ENCODE data around the gene NCOA3.
A peak's percentile ranks its signal among the peaks of the same experiment; 100 is the strongest.

NCOA3 gene

GRCh38 chr20:47535088-47535487, 33.4 kb downstream of the NCOA3 start:
- peak overlapping the region; percentile 21; the same call in 1 of the 2 replicates for H3K4me2 ChIP-seq (ENCODE audit: low read length)
- H3K27ac ChIP-seq (ENCODE audit: low read depth, low read length), result no peak overlapping the region
- peaks cover 42% of the 10 kb centered on the region for H4K20me1 ChIP-seq (ENCODE audit: control insufficient read depth, insufficient read depth, low read depth, low read length)
- TF ChIP-seq, protein P1, sequence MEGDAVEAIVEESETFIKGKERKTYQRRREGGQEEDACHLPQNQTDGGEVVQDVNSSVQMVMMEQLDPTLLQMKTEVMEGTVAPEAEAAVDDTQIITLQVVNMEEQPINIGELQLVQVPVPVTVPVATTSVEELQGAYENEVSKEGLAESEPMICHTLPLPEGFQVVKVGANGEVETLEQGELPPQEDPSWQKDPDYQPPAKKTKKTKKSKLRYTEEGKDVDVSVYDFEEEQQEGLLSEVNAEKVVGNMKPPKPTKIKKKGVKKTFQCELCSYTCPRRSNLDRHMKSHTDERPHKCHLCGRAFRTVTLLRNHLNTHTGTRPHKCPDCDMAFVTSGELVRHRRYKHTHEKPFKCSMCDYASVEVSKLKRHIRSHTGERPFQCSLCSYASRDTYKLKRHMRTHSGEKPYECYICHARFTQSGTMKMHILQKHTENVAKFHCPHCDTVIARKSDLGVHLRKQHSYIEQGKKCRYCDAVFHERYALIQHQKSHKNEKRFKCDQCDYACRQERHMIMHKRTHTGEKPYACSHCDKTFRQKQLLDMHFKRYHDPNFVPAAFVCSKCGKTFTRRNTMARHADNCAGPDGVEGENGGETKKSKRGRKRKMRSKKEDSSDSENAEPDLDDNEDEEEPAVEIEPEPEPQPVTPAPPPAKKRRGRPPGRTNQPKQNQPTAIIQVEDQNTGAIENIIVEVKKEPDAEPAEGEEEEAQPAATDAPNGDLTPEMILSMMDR (IDR thresholded peaks at IDR 0.05; ENCODE audit: low read depth, low read length, poor library complexity, severe bottlenecking), result peak; percentile 52
- no peak for TF ChIP-seq EZH2phosphoT487 (IDR thresholded peaks at IDR 0.05; ENCODE audit: borderline replicate concordance, low read length)
- no peaks in the 10 kb centered on the region for H3K27me3 ChIP-seq (ENCODE audit: control insufficient read depth, low read length)
- peaks cover 86% of the 10 kb centered on the region for H3K36me3 ChIP-seq (ENCODE audit: control insufficient read depth, low read length)
- peaks cover 47% of the 10 kb centered on the region for H3F3A ChIP-seq (ENCODE audit: control insufficient read depth, insufficient read depth)
- H3K9me3 ChIP-seq (ENCODE audit: control insufficient read depth, insufficient read depth, low read length), result no peaks in the 10 kb centered on the region
- no peaks in the 10 kb centered on the region for H3K9me2 ChIP-seq (replicated peaks; ENCODE audit: control insufficient read depth, low read length)
- no peak overlapping the region for H3K4me3 ChIP-seq (ENCODE audit: low read length)
- H3K79me2 ChIP-seq (ENCODE audit: control insufficient read depth, low read length), result peaks cover 100% of the 10 kb centered on the region
- H3K4me1 ChIP-seq (ENCODE audit: control insufficient read depth, low read length), result peaks cover 94% of the 10 kb centered on the region

- H3K36me3 ChIP-seq (ENCODE audit: control insufficient read depth, low read length), result peaks cover 84% of the 10 kb centered on the region
- peaks cover 51% of the 10 kb centered on the region for H3F3A ChIP-seq (ENCODE audit: control insufficient read depth, insufficient read depth)
- no peaks in the 10 kb centered on the region for H3K27me3 ChIP-seq (ENCODE audit: control insufficient read depth, low read length)
- H3K9me3 ChIP-seq (ENCODE audit: control insufficient read depth, insufficient read depth, low read length), result no peaks in the 10 kb centered on the region
- H3K4me3 ChIP-seq (ENCODE audit: low read length), result no peak overlapping the region
- H3K4me1 ChIP-seq (ENCODE audit: control insufficient read depth, low read length), result peaks cover 96% of the 10 kb centered on the region
- no peaks in the 10 kb centered on the region for H3K9me2 ChIP-seq (replicated peaks; ENCODE audit: control insufficient read depth, low read length)
- TF ChIP-seq, protein P1 (IDR thresholded peaks at IDR 0.05; ENCODE audit: low read depth, low read length, poor library complexity, severe bottlenecking), result no peak
- no peak for TF ChIP-seq EZH2phosphoT487 (IDR thresholded peaks at IDR 0.05; ENCODE audit: borderline replicate concordance, low read length)
- H3K27ac ChIP-seq (ENCODE audit: low read depth, low read length), result 0 out of 2 replicates have a peak overlapping the region, but pooled peaks have one; percentile 4
- H4K20me1 ChIP-seq (ENCODE audit: control insufficient read depth, insufficient read depth, low read depth, low read length), result peaks cover 48% of the 10 kb centered on the region
- peaks cover 100% of the 10 kb centered on the region for H3K79me2 ChIP-seq (ENCODE audit: control insufficient read depth, low read length)
- peak overlapping the region; percentile 47 for H3K4me2 ChIP-seq (ENCODE audit: low read length)
Measured at GRCh38 chr20:47535994-47536393, 34.3 kb downstream of the NCOA3 start.

DNA sequence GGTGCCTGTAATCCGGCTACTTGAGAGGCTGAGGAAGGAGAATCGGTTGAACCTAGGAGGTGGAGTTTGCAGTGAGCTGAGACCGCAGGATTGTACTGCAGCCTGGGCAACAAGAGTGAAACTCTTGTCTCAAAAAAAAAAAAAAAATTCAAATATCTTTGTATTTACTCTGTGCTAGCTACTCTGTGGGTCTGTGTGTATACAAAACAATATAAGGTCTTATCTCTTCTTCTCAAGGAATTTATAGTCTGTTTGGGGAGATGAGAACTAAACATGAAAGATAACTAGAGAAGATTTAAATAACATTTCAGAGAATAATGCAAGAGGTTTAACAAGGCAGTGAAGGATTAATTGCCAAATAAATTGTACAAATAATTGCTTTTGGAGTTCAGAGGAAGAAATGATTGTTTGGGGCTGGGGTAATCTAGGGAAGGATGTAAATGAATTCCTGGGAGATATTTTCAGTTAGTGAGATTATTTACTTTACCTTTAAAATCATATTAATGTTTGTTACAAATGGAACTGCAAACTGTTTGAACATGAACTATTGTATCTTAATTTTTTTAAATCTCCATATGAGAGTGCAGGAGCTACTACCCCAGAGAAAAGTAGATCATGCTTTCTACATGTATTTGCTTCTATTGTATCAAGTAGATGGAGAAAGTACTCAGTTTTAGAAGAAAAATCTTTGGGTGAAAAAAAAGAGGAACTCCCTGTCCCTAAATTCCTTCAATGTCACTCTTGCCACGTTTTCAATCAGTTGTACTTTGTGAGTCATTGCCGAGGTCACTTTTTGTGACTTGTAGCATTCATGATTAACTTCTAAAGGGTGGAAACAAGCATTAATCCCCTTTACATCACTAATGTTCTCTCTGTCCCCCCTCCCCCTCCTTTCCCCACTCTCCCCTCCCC, 39.0 kb downstream of the NCOA3 start:
- H3K4me2 ChIP-seq (ENCODE audit: low read length), result peak overlapping the region; percentile 32
- H3K27me3 ChIP-seq (ENCODE audit: control insufficient read depth, low read length), result no peaks in the 10 kb centered on the region
- peaks cover 93% of the 10 kb centered on the region for H3K4me1 ChIP-seq (ENCODE audit: control insufficient read depth, low read length)
- peaks cover 99% of the 10 kb centered on the region for H3K79me2 ChIP-seq (ENCODE audit: control insufficient read depth, low read length)
- H3K36me3 ChIP-seq (ENCODE audit: control insufficient read depth, low read length), result peaks cover 72% of the 10 kb centered on the region
- peak overlapping the region; percentile 25 for H3K27ac ChIP-seq (ENCODE audit: low read depth, low read length)
- H3K9me2 ChIP-seq (replicated peaks; ENCODE audit: control insufficient read depth, low read length), result no peaks in the 10 kb centered on the region
- H4K20me1 ChIP-seq (ENCODE audit: control insufficient read depth, insufficient read depth, low read depth, low read length), result peaks cover 52% of the 10 kb centered on the region
- peaks cover 39% of the 10 kb centered on the region for H3F3A ChIP-seq (ENCODE audit: control insufficient read depth, insufficient read depth)
- TF ChIP-seq, protein P1 (IDR thresholded peaks at IDR 0.05; ENCODE audit: low read depth, low read length, poor library complexity, severe bottlenecking), result no peak
- TF ChIP-seq EZH2phosphoT487 (IDR thresholded peaks at IDR 0.05; ENCODE audit: borderline replicate concordance, low read length), result no peak
- no peak overlapping the region for H3K4me3 ChIP-seq (ENCODE audit: low read length)
- no peaks in the 10 kb centered on the region for H3K9me3 ChIP-seq (ENCODE audit: control insufficient read depth, insufficient read depth, low read length)
